ENCODE results near the gene MED25. TPM values are rescaled to one million over a fixed set of nuclear protein-coding genes. Genes with fewer than 3 reads are reported as not detected.

The MED25 gene
- total and polyA plus RNA-seq, 2 of the 4 experiments (the other 2 are of a cell fraction): 4.7 to 38.5 TPM

DNA sequence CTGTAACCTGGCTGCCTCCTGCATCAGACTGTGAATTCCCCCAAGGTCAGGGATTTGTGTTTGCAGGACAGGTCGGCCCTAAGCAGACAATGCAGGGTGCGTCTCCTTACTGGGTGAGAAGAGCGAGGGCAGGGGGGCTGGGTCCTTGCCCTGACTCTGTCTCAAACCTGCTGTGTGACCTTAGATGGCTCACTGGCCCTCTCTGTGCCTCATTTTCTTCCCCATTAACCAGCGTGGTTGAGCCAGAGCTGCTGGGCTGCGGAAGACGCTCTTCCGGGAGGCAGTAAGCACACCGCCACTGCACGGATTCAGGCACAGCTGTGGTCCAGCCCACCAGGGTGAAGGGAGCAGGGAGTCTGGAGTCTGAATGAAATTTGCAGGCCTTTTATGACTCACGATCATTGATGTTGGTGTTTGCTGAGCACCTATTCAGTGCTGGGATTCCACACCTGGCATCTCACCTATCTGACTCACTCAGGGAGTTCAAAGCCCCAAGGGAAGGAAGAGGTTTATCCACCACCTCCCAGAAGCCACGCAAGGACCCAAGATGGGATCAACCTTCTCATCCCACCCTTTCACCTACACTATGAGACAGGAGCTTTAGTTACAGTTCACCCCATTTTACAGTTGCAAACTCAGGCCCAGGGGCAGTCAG, 56.5 kb downstream of the MED25 start:
- CTCF ChIA-PET: no interaction called here
- Histone ChIP-seq H2AK9ac (replicated peaks; ENCODE audit: low read depth, low read length, poor library complexity) (peak overlapping the region; percentile 22), H3K9me1 (ENCODE audit: insufficient read depth, low read length) (peaks cover 9% of the 10 kb centered on the region), H4K91ac (ENCODE audit: insufficient read depth, low read depth, low read length) (0 out of 2 replicates have a peak overlapping the region, but pooled peaks have one; percentile 26), H4K5ac (ENCODE audit: low read depth, low read length) (no peak overlapping the region), H3K4me3 (ENCODE audit: insufficient read depth, low read depth, low read length) (no peak overlapping the region), H3K4me1 (ENCODE audit: control insufficient read depth, insufficient read depth, low read length) (peaks cover 11% of the 10 kb centered on the region), H2AFZ (replicated peaks; ENCODE audit: low read length, poor library complexity) (no peak overlapping the region), H4K20me1 (ENCODE audit: insufficient read depth, low read length) (no peaks in the 10 kb centered on the region; the same call in 1 of the 2 replicates), H3K9me3 (ENCODE audit: control insufficient read depth, insufficient read depth, low read length) (no peaks in the 10 kb centered on the region), H3K18ac (ENCODE audit: low read depth, low read length) (no peak overlapping the region), H3K56ac (ENCODE audit: extremely low read depth, insufficient read depth, low read length) (no peak overlapping the region), H2BK15ac (ENCODE audit: low read depth, low read length) (no peak overlapping the region), H3K14ac (replicated peaks; ENCODE audit: low read depth, low read length) (no peak overlapping the region), H2BK5ac (ENCODE audit: low read depth, low read length, poor library complexity, severe bottlenecking) (no peak overlapping the region), H2BK20ac (ENCODE audit: low read depth, low read length) (no peak overlapping the region), H2BK120ac (ENCODE audit: low read depth, low read length) (no peak overlapping the region), H3K27ac (ENCODE audit: insufficient read depth, low read length) (no peak overlapping the region), H3K23ac (ENCODE audit: low read depth, low read length) (no peak overlapping the region; the same call in 1 of the 2 replicates), H3K79me1 (ENCODE audit: low read depth in 1 of 2, low read length in 2 of 2) (peaks cover 27 to 65% of the 10 kb centered on the region in 2 experiments), H2AK5ac (ENCODE audit: low read depth, low read length) (no peak overlapping the region), H3K9ac (ENCODE audit: low read depth, low read length) (no peak overlapping the region), H3K4ac (ENCODE audit: low read depth, low read length) (no peak overlapping the region), H3K36me3 (ENCODE audit: control insufficient read depth, insufficient read depth, low read length) (peaks cover 11% of the 10 kb centered on the region; the same call in 1 of the 2 replicates), H3K4me2 (ENCODE audit: low read depth, low read length) (no peak overlapping the region; the same call in 1 of the 2 replicates), H4K8ac (ENCODE audit: low read depth in 2 of 2, low read length in 2 of 2) (no peak overlapping the region; a peak in 1 of 4 replicates), H3K27me3 (ENCODE audit: control insufficient read depth, insufficient read depth, low read length) (no peaks in the 10 kb centered on the region)
- DNase-seq (no peak), ATAC-seq (ENCODE audit: low read depth) (no peak)
- dilution Hi-C loops (cut with HindIII; ENCODE audit: low sequenced_read_pairs, unreplicated experiment) (no loop called here), intact Hi-C loops (cut with micrococcal nuclease) (loop anchor here (5.0 kb wide), 1 partner anchor 153 kb away; the partner anchor contains the start of genes VRK3 and ZNF473), in situ Hi-C loops (cut with MboI; ENCODE audit: low sequenced_read_pairs) (no loop called here)
- BruUV-seq (replicated peaks): no TSS peak
- POLR2A ChIA-PET (ENCODE audit: unreplicated experiment): no interaction called here
- TF ChIP-seq CEBPB (IDR thresholded peaks at IDR 0.05; ENCODE audit: low read depth, low read length) (no peak), POLR2A (IDR thresholded peaks at IDR 0.05; ENCODE audit: low read depth, low read length) (no peak), SMC3 (IDR thresholded peaks at IDR 0.05; ENCODE audit: low read depth, low read length) (no peak), BHLHE40 (IDR thresholded peaks at IDR 0.05; ENCODE audit: low read depth, low read length) (no peak), RFX5 (IDR thresholded peaks at IDR 0.05; ENCODE audit: low read depth, low read length) (no peak), CTCF (conservative IDR thresholded peaks at IDR 0.05; ENCODE audit: low read depth, low read length) (no peak), CHD1 (IDR thresholded peaks at IDR 0.05; ENCODE audit: low read depth, low read length) (no peak), RCOR1 (IDR thresholded peaks at IDR 0.05; ENCODE audit: insufficient replicate concordance, low read length) (no peak), RAD21 (IDR thresholded peaks at IDR 0.05; ENCODE audit: low read length) (no peak), FOS (IDR thresholded peaks at IDR 0.05; ENCODE audit: low read depth, low read length) (no peak)
- TF ChIP-seq, protein P1, sequence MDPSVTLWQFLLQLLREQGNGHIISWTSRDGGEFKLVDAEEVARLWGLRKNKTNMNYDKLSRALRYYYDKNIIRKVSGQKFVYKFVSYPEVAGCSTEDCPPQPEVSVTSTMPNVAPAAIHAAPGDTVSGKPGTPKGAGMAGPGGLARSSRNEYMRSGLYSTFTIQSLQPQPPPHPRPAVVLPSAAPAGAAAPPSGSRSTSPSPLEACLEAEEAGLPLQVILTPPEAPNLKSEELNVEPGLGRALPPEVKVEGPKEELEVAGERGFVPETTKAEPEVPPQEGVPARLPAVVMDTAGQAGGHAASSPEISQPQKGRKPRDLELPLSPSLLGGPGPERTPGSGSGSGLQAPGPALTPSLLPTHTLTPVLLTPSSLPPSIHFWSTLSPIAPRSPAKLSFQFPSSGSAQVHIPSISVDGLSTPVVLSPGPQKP (IDR thresholded peaks at IDR 0.05; ENCODE audit: borderline replicate concordance, low read depth, low read length): no peak
- WGBS, 2 experiments (ENCODE audit: extremely low coverage in 2 of 2, insufficient read length in 1 of 2): 83% methylated on average over 1 of the region's 11 CpGs; no CpG with 5 or more reads in 1 of the 2 experiments

All from IMR-90 (cell line).